HCT116 (cell line): Measurements from ENCODE around the gene STAB1.

Experiments used
- CTCF ChIP-seq, 3 experiments: fragments of 200-600 bp in 1 of 3; sonication (generic) in 1 of 3; IDR thresholded peaks in 2 of 3; conservative IDR thresholded peaks in 1 of 3; 2 replicates each; pipeline ENCODE4 v1.5.1; 2012 to 2017; ENCODE audit warnings: low read depth in 2 of 3, low read length in 2 of 3, antibody characterized with exemption in 1 of 3, borderline replicate concordance in 1 of 3, control low read depth in 1 of 3, mild to moderate bottlenecking in 1 of 3, mixed read lengths in 1 of 3, mixed run types in 1 of 3, moderate library complexity in 1 of 3; ENCODE audit not compliant: insufficient read depth in 1 of 3
- EGR1 ChIP-seq: IDR thresholded peaks from 2 replicates; pipeline ENCODE4 v1.6.1; 2012; ENCODE audit warnings: low read depth
- POLR2A ChIP-seq: IDR thresholded peaks from 2 replicates; pipeline ENCODE4 v1.7.0; 2011; ENCODE audit warnings: borderline replicate concordance; ENCODE audit not compliant: insufficient read depth, insufficient read length; ENCODE audit errors: extremely low read depth
- SIN3A ChIP-seq: IDR thresholded peaks from 2 replicates; pipeline ENCODE4 v1.6.1; 2012; ENCODE audit warnings: low read depth
- YY1 ChIP-seq: IDR thresholded peaks from 2 replicates; pipeline ENCODE4 v1.6.1; 2011; ENCODE audit warnings: low read length, low read depth, moderate library complexity, mild to moderate bottlenecking; ENCODE audit not compliant: insufficient replicate concordance; ENCODE audit errors: extremely low read depth

GRCh38 chr3:52512727-52513126, 17.6 kb downstream of the STAB1 start:
- TF ChIP-seq POLR2A (no peak), EGR1 (no peak), SIN3A (no peak), YY1 (no peak), CTCF (IDR thresholded peaks at IDR 0.05 in 2 of 3, conservative IDR thresholded peaks at IDR 0.05 in 1 of 3; ENCODE audit: borderline replicate concordance in 1 of 3, insufficient read depth in 1 of 3, low read depth in 2 of 3, low read length in 2 of 3) (no peak)
